ENCODE results near the gene RAB30.

RAB30 gene

GRCh38 chr11:83071567-83072349, at the start of gene RAB30:
Gene RAB30, minus strand, starts transcription at chr11:83071897. Its CDS starts 74,581 bp downstream, at chr11:82997316.
- H3K27me3 ChIP-seq (replicated peaks; ENCODE audit: insufficient read depth, low read length), result no peaks in the 10 kb centered on the region
- peaks cover 10% of the 10 kb centered on the region; the same call in 1 of the 2 replicates for H3F3A ChIP-seq (ENCODE audit: insufficient read depth, low read length)
- no peaks in the 10 kb centered on the region for H3K9me2 ChIP-seq (replicated peaks; ENCODE audit: insufficient read depth, low read length)
- H2AFZ ChIP-seq (ENCODE audit: low read length), result peak within 1 kb of the TSS; percentile 56
- peaks cover 13% of the 10 kb centered on the region; the same call in 1 of the 2 replicates for H3K36me3 ChIP-seq (replicated peaks; ENCODE audit: insufficient read depth, low read length)
- peaks cover 23% of the 10 kb centered on the region for H3K4me1 ChIP-seq (ENCODE audit: low read length)
- peak within 1 kb of the TSS; percentile 77 for H3K27ac ChIP-seq (ENCODE audit: low read length)
- H3K9ac ChIP-seq (ENCODE audit: low read length), result peak within 1 kb of the TSS; percentile 95
- H3K79me2 ChIP-seq (ENCODE audit: low read length), result peaks cover 89% of the 10 kb centered on the region
- H4K20me1 ChIP-seq (ENCODE audit: insufficient read depth, low read length), result no peaks in the 10 kb centered on the region
- TF ChIP-seq EZH2phosphoT487 (IDR thresholded peaks at IDR 0.05; ENCODE audit: low read length) (no peak), CTCF (IDR thresholded peaks at IDR 0.05; ENCODE audit: low read length) (no peak), EZH2 (optimal IDR thresholded peaks at IDR 0.05; ENCODE audit: low read depth, low read length) (no peak)
- no peaks in the 10 kb centered on the region for H3K9me3 ChIP-seq (replicated peaks; ENCODE audit: insufficient read depth, low read length)
- DNase-seq, result peak; percentile 100
- H3K4me2 ChIP-seq (ENCODE audit: low read depth, low read length), result peak within 1 kb of the TSS; percentile 93
- peak within 1 kb of the TSS; percentile 99 for H3K4me3 ChIP-seq (ENCODE audit: low read length)

- Histone ChIP-seq H3K4me3 (ENCODE audit: low read length) (no peak overlapping the region), H3K79me2 (ENCODE audit: low read length) (no peaks in the 10 kb centered on the region), H3K36me3 (replicated peaks; ENCODE audit: insufficient read depth, low read length) (no peaks in the 10 kb centered on the region), H2AFZ (ENCODE audit: low read length) (no peak overlapping the region), H3K27me3 (replicated peaks; ENCODE audit: insufficient read depth, low read length) (no peaks in the 10 kb centered on the region), H3K4me1 (ENCODE audit: low read length) (peaks cover 37% of the 10 kb centered on the region), H3K9ac (ENCODE audit: low read length) (no peak overlapping the region), H3K9me2 (replicated peaks; ENCODE audit: insufficient read depth, low read length) (no peaks in the 10 kb centered on the region), H3K27ac (ENCODE audit: low read length) (no peak overlapping the region), H3F3A (ENCODE audit: insufficient read depth, low read length) (peaks cover 22% of the 10 kb centered on the region), H4K20me1 (ENCODE audit: insufficient read depth, low read length) (no peaks in the 10 kb centered on the region), H3K9me3 (replicated peaks; ENCODE audit: insufficient read depth, low read length) (no peaks in the 10 kb centered on the region), H3K4me2 (ENCODE audit: low read depth, low read length) (no peak overlapping the region)
- no peak for DNase-seq
- TF ChIP-seq EZH2 (optimal IDR thresholded peaks at IDR 0.05; ENCODE audit: low read depth, low read length), result no peak
- no peak for TF ChIP-seq EZH2phosphoT487 (IDR thresholded peaks at IDR 0.05; ENCODE audit: low read length)
- no peak for TF ChIP-seq CTCF (IDR thresholded peaks at IDR 0.05; ENCODE audit: low read length)
These were observed 48.6 kb upstream of the RAB30 start for GRCh38 chr11:83120327-83120726.

- Histone ChIP-seq H3F3A (ENCODE audit: insufficient read depth, low read length) (peaks cover 22% of the 10 kb centered on the region), H4K20me1 (ENCODE audit: insufficient read depth, low read length) (no peaks in the 10 kb centered on the region), H3K9ac (ENCODE audit: low read length) (no peak overlapping the region), H3K27ac (ENCODE audit: low read length) (peak overlapping the region; percentile 66; the same call in 1 of the 2 replicates), H3K4me1 (ENCODE audit: low read length) (peaks cover 37% of the 10 kb centered on the region), H3K27me3 (replicated peaks; ENCODE audit: insufficient read depth, low read length) (no peaks in the 10 kb centered on the region), H3K9me2 (replicated peaks; ENCODE audit: insufficient read depth, low read length) (no peaks in the 10 kb centered on the region), H3K4me3 (ENCODE audit: low read length) (no peak overlapping the region), H3K9me3 (replicated peaks; ENCODE audit: insufficient read depth, low read length) (no peaks in the 10 kb centered on the region), H3K36me3 (replicated peaks; ENCODE audit: insufficient read depth, low read length) (no peaks in the 10 kb centered on the region), H2AFZ (ENCODE audit: low read length) (0 out of 2 replicates have a peak overlapping the region, but pooled peaks have one; percentile 4), H3K4me2 (ENCODE audit: low read depth, low read length) (peak overlapping the region; percentile 62; the same call in 1 of the 2 replicates), H3K79me2 (ENCODE audit: low read length) (no peaks in the 10 kb centered on the region)
- TF ChIP-seq EZH2 (optimal IDR thresholded peaks at IDR 0.05; ENCODE audit: low read depth, low read length) (no peak), CTCF (IDR thresholded peaks at IDR 0.05; ENCODE audit: low read length) (no peak), EZH2phosphoT487 (IDR thresholded peaks at IDR 0.05; ENCODE audit: low read length) (no peak)
- DNase-seq, result no peak
These were observed 47.5 kb upstream of the RAB30 start for GRCh38 chr11:83119216-83119615.

Measured in MM.1S (cell line).